Measurements from ENCODE around the gene EEF1A2.

Gene EEF1A2

DNA sequence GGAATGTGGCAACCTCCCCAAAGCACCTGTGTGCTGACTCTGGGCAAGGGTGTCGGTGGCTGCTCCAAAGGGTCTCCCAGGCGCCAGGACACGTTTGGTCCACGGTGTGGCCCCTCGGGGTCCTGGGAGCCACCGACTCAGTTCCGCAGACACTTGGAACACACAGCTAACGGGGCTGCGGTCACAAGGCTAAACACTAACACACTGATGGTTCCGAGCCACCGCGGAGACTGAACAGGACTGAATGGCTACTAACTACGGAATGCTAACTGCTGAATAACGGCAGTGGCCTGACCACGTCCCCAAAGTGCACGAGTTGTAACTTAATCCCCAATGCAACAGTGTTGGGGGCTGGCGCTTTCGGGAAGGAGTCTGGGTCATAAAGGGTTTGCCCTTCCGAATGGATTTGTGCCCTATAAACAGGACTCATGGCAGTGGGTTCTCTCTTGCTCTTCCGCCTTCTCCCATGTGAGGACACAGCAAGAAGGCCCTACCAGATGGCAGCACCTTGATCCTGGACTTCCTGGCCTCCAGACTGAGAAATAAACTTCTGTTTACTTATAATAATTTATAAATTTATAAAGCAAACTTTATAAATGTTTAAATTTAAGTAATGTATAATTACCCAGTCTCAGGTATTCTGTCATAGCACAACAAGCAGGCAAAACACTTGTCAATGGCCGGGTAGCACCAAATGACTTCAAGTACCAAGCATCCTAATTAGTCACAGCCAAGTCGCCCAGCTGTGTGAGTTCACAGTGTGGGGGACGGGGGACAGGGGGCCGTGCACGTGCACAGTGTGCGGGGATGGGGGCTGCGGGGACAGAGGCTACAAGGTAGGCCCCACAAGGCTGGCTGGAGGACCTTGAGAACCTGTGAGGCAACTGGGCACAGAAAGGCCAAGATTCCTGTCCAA lies 2.3 kb upstream of the EEF1A2 start:
- no peak overlapping the region for H3K27ac ChIP-seq
- H3K9ac ChIP-seq, result no peak overlapping the region
- 0 out of 2 replicates have a peak overlapping the region, but pooled peaks have one; percentile 21 for H3K4me2 ChIP-seq
- H2AFZ ChIP-seq (ENCODE audit: low read depth), result no peak overlapping the region
- H4K20me1 ChIP-seq (ENCODE audit: insufficient read depth), result no peaks in the 10 kb centered on the region
- peaks cover 3% of the 10 kb centered on the region for H3K4me1 ChIP-seq (ENCODE audit: low read depth, poor library complexity, severe bottlenecking)
- H3K79me2 ChIP-seq (ENCODE audit: insufficient read depth, low read depth), result no peaks in the 10 kb centered on the region
- H3K36me3 ChIP-seq (ENCODE audit: insufficient read depth), result no peaks in the 10 kb centered on the region
- H3K27me3 ChIP-seq (ENCODE audit: insufficient read depth, low read depth), result peaks cover 82% of the 10 kb centered on the region
- TF ChIP-seq, protein P1, sequence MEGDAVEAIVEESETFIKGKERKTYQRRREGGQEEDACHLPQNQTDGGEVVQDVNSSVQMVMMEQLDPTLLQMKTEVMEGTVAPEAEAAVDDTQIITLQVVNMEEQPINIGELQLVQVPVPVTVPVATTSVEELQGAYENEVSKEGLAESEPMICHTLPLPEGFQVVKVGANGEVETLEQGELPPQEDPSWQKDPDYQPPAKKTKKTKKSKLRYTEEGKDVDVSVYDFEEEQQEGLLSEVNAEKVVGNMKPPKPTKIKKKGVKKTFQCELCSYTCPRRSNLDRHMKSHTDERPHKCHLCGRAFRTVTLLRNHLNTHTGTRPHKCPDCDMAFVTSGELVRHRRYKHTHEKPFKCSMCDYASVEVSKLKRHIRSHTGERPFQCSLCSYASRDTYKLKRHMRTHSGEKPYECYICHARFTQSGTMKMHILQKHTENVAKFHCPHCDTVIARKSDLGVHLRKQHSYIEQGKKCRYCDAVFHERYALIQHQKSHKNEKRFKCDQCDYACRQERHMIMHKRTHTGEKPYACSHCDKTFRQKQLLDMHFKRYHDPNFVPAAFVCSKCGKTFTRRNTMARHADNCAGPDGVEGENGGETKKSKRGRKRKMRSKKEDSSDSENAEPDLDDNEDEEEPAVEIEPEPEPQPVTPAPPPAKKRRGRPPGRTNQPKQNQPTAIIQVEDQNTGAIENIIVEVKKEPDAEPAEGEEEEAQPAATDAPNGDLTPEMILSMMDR (conservative IDR thresholded peaks at IDR 0.05; ENCODE audit: low read depth, low read length), result no peak
- no peak overlapping the region for H3K4me3 ChIP-seq (IDR thresholded peaks at IDR 0.05; ENCODE audit: insufficient read depth, low read depth, low read length)

DNA sequence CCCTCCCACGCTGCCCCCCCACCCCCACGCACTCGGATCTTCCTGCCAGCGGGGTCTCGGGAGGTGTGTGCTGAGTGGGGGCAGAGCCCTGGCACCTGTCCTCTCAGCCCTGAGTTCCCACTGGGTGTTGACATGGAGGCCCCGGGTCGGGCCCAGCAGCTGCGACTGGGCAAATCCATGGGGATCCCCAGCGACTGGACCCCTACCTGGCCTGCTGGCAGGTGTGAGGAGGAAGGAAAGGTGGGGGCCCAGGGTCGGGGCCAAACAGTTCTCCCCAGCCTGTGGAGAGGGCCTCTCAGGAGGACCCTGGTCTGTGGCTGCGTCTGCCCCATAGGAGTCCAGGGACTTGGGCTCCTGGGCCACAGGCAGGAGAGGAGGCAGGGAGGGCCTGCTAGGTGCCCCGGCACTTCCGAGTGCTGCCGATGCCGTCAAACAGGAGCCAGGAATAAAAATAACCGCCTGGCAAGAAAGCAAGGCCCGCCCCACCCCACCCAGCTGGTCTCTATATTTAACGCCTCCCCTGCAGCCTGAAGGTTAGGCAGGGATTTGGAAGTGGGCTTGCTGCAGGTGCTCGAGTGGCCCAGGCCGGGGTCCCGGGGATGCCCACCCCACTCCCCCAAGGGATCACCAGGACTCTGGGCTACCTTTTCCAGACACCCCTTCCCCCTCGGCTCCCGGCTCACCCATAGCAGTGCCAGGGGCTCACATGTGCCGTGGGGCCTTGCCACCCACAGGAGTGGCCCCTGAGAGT lies 1.4 kb upstream of the EEF1A2 start:
- H3K36me3 ChIP-seq (ENCODE audit: insufficient read depth), result no peaks in the 10 kb centered on the region
- no peaks in the 10 kb centered on the region for H3K79me2 ChIP-seq (ENCODE audit: insufficient read depth, low read depth)
- peaks cover 3% of the 10 kb centered on the region for H3K4me1 ChIP-seq (ENCODE audit: low read depth, poor library complexity, severe bottlenecking)
- no peak overlapping the region for H2AFZ ChIP-seq (ENCODE audit: low read depth)
- peaks cover 82% of the 10 kb centered on the region for H3K27me3 ChIP-seq (ENCODE audit: insufficient read depth, low read depth)
- H3K9ac ChIP-seq, result no peak overlapping the region
- no peaks in the 10 kb centered on the region for H4K20me1 ChIP-seq (ENCODE audit: insufficient read depth)
- TF ChIP-seq, protein P1 (conservative IDR thresholded peaks at IDR 0.05; ENCODE audit: low read depth, low read length), result no peak
- H3K4me3 ChIP-seq (IDR thresholded peaks at IDR 0.05; ENCODE audit: insufficient read depth, low read depth, low read length), result no peak overlapping the region
- no peak overlapping the region for H3K27ac ChIP-seq
- H3K4me2 ChIP-seq, result no peak overlapping the region

DNA sequence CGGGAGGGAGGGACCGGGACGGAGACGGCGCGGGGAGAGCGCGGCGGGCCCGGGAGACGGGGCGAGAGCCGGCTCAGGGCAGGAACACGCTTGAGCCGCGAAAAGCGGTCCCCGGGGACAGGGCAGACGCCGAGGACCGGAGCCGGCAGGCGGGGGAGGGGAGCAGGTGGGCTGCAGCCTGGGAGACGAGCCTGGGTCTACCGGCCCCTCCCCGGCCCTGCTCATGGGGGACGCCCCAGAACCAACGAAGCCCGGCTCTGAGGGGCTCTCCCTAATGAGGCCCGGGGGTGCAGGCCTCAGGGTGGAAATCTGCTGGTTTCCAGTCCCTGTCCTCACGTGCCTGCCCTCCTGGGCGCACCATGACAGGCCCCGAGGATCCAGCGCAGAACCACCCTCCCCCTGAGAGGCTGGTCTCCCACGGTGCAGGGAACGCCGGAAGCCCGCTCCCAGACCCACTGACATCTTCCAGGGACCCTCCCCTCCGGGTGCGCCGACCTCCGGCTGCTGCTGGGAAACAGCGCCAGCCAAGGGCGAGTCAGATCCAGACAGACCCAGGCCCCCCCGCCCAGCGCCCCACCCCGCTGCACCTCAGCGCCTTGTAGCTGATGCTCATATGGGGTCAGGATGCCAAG lies 571 bp upstream of the EEF1A2 start:
- Histone ChIP-seq H3K9ac (no peak overlapping the region), H2AFZ (ENCODE audit: low read depth) (no peak overlapping the region), H3K4me1 (ENCODE audit: low read depth, poor library complexity, severe bottlenecking) (peaks cover 3% of the 10 kb centered on the region), H3K27ac (no peak overlapping the region), H4K20me1 (ENCODE audit: insufficient read depth) (no peaks in the 10 kb centered on the region), H3K4me2 (no peak overlapping the region), H3K4me3 (IDR thresholded peaks at IDR 0.05; ENCODE audit: insufficient read depth, low read depth, low read length) (no peak overlapping the region), H3K79me2 (ENCODE audit: insufficient read depth, low read depth) (no peaks in the 10 kb centered on the region), H3K36me3 (ENCODE audit: insufficient read depth) (no peaks in the 10 kb centered on the region), H3K27me3 (ENCODE audit: insufficient read depth, low read depth) (peaks cover 80% of the 10 kb centered on the region)
- TF ChIP-seq, protein P1 (conservative IDR thresholded peaks at IDR 0.05; ENCODE audit: low read depth, low read length), result no peak

Data from KMS-11 (cell line).